B cell (primary cell): ENCODE data around the gene RAI1. TPM values are rescaled to one million over a fixed set of nuclear protein-coding genes. Genes with fewer than 3 reads are reported as not detected.

Experiments
- ATAC-seq: fragments of 200-7000 bp; cut with Tn5 transposase; one replicate; pipeline ENCODE4 v1.10.0; 2021; ENCODE audit warnings: low read depth, mild to moderate bottlenecking, moderate number of reproducible peaks, moderate library complexity
- CTCF ChIA-PET: fragments of 350-600 bp; sonication (Branson Sonifier 250); formaldehyde crosslinking; loops from one replicate; lab custom pipeline; 2021; ENCODE audit warnings: antibody characterized with exemption, inconsistent platforms; lab: Charles Lee
- POLR2A ChIA-PET: fragments of 350-600 bp; sonication (Branson Sonifier 250); formaldehyde crosslinking; loops from one replicate; lab custom pipeline; 2021; ENCODE audit warnings: antibody characterized with exemption; lab: Charles Lee
- DNase-seq: peaks from one replicate; pipeline ENCODE4 v3.0.0; 2013
- H2AFZ ChIP-seq: 2 replicates; pipeline ENCODE4 v1.6.1; 2012; ENCODE audit warnings: mild to moderate bottlenecking, low read depth, low read length; ENCODE audit not compliant: insufficient read depth, poor library complexity, severe bottlenecking
- H3K27ac ChIP-seq, 2 donors: 1 replicate in 1 of 2; 2 replicates in 1 of 2; pipeline ENCODE4 v1.5.1; 2012 to 2013; ENCODE audit warnings: low read length in 2 of 2, mild to moderate bottlenecking in 2 of 2, moderate library complexity in 1 of 2
- H3K27me3 ChIP-seq, 4 experiments: fragments of 200-600 bp in 1 of 4; sonication (generic) in 1 of 4; replicated peaks in 1 of 4; 1 replicate in 2 of 4; 2 replicates in 2 of 4; pipeline versions ENCODE4 v1.6.1 to v1.7.0; 2013 to 2016; ENCODE audit warnings: low read length in 3 of 4, mild to moderate bottlenecking in 2 of 4, mixed read lengths in 1 of 4, moderate library complexity in 1 of 4; ENCODE audit not compliant: insufficient read depth in 4 of 4, control insufficient read depth in 3 of 4; ENCODE audit errors: control extremely low read depth in 1 of 4
- H3K36me3 ChIP-seq, 2 experiments: replicated peaks in 1 of 2; 1 replicate in 1 of 2; 2 replicates in 1 of 2; pipeline versions ENCODE4 v1.6.1 to v1.7.1; 2013; ENCODE audit warnings: low read length in 1 of 2; ENCODE audit not compliant: insufficient read depth in 2 of 2, control insufficient read depth in 1 of 2; ENCODE audit errors: control extremely low read depth in 1 of 2, extremely low read depth in 1 of 2
- H3K4me1 ChIP-seq, 2 donors: fragments of 200-600 bp in 1 of 2; sonication (generic) in 1 of 2; 1 replicate in 1 of 2; 2 replicates in 1 of 2; pipeline versions ENCODE4 v1.5.1 to v1.6.1; 2013 to 2017; ENCODE audit warnings: low read length in 2 of 2; ENCODE audit not compliant: control insufficient read depth in 2 of 2, insufficient read depth in 2 of 2
- H3K4me2 ChIP-seq: replicated peaks from 2 replicates; pipeline ENCODE3; 2012; ENCODE audit warnings: mild to moderate bottlenecking, low read depth, low read length; ENCODE audit not compliant: poor library complexity, severe bottlenecking
- H3K4me3 ChIP-seq, 5 experiments: fragments of 200-600 bp in 1 of 5; sonication (generic) in 1 of 5; 1 replicate in 3 of 5; 2 replicates in 2 of 5; pipeline versions ENCODE4 v1.5.1 to v1.7.0; 2011 to 2016; ENCODE audit warnings: low read length in 4 of 5, mild to moderate bottlenecking in 4 of 5, low read depth in 2 of 5, control low read depth in 1 of 5, moderate library complexity in 1 of 5; ENCODE audit not compliant: insufficient read depth in 1 of 5; ENCODE audit errors: control extremely low read depth in 1 of 5, extremely low read depth in 1 of 5
- H3K79me2 ChIP-seq: fragments of 200-600 bp; sonication (generic); one replicate; pipeline ENCODE4 v1.6.0; 2016; ENCODE audit warnings: low read length; ENCODE audit not compliant: control insufficient read depth, insufficient read depth
- H3K9ac ChIP-seq: fragments of 200-600 bp; sonication (generic); 2 replicates; pipeline ENCODE4 v1.6.1; 2017; ENCODE audit warnings: mild to moderate bottlenecking, low read length, moderate library complexity
- H3K9me3 ChIP-seq, 3 donors: one replicate each; pipeline versions ENCODE4 v1.6.1 to v1.7.1; 2013; ENCODE audit warnings: low read length in 2 of 3; ENCODE audit not compliant: control insufficient read depth in 2 of 3, insufficient read depth in 1 of 3; ENCODE audit errors: control extremely low read depth in 1 of 3
- H4K20me1 ChIP-seq: 2 replicates; pipeline ENCODE4 v1.6.0; 2012; ENCODE audit warnings: mild to moderate bottlenecking, low read length; ENCODE audit not compliant: insufficient read depth, control insufficient read depth, poor library complexity, severe bottlenecking
- H3K27ac Mint-ChIP-seq: one replicate; pipeline ENCODE4 v1.8.0; 2021; ENCODE audit warnings: mixed read lengths
- H3K27me3 Mint-ChIP-seq: one replicate; pipeline ENCODE4 v1.8.0; 2021; ENCODE audit warnings: mixed read lengths
- H3K4me1 Mint-ChIP-seq: one replicate; pipeline ENCODE4 v1.8.0; 2021; ENCODE audit warnings: mixed read lengths
- H3K4me3 Mint-ChIP-seq: one replicate; pipeline ENCODE4 v1.8.0; 2021; ENCODE audit warnings: mixed read lengths
- H3K9me3 Mint-ChIP-seq: one replicate; pipeline ENCODE4 v1.8.0; 2022; ENCODE audit warnings: mixed read lengths; ENCODE audit not compliant: insufficient read depth
- EZH2 ChIP-seq: IDR thresholded peaks from 2 replicates; pipeline ENCODE4 v1.6.1; 2012; ENCODE audit warnings: borderline replicate concordance, low read depth, mild to moderate bottlenecking, moderate library complexity, low read length; ENCODE audit not compliant: insufficient read depth, poor library complexity, severe bottlenecking
- WGBS: methylation state at CpG from one replicate; pipeline ENCODE4 v1.1.5; 2013; ENCODE audit warnings: missing lambda C conversion rate; ENCODE audit not compliant: insufficient coverage; 5-methylcytosine and 5-hydroxymethylcytosine counted together
- intact Hi-C: fragments of 100-400 bp; cut with micrococcal nuclease; formaldehyde crosslinking; loops from one replicate; pipeline ENCODE4 v1.10.0; 2022
- polyA plus RNA-seq: library from polyadenylated mRNA; depleted of rRNA; stranded (reverse); fragments of >200 nt; gene quantifications from 2 replicates; pipeline ENCODE4 v1.2.3, GENCODE V29; 2012
- total RNA-seq, 2 donors: library from RNA; stranded (reverse); fragments of 120-200 nt in 1 of 2; gene quantifications; 1 replicate in 1 of 2; 2 replicates in 1 of 2; pipeline versions ENCODE4 v1.2.3 to v1.2.4, GENCODE V29; 2013 to 2022
- TF ChIP-seq, protein P1 (sequence below): fragments of 200-600 bp; IDR thresholded peaks from one replicate; pipeline ENCODE4 v1.8.0; 2022; ENCODE audit warnings: antibody characterized with exemption, mild to moderate bottlenecking

The RAI1 gene
- total and polyA plus RNA-seq, 2 donors (not counting 1 experiment from before 2014, with no cell fraction given) = 4.7 to 34.0 TPM

DNA sequence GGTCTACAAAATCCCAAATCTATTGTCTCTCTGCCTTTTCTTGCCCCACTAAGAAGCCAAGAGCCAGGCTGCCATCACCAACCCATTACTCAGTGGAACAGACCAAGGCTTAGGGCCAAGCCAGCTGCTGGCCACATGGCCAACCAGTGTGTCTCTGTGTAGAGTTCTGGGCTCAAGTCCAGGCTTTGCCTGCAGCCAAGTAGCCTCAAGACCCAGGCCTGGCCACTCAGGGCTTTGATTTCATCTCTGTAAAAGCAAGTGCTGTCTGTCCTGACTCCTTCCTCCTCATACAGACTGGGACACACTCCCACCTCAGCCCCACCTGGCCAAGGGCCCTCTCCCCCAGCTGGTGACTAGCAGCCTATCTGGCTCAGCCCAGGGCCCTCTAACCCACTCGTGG is 140.9 kb downstream of the RAI1 start:
- WGBS = 86% methylated on average over 1 of the region's 1 CpG
- Histone ChIP-seq H3K4me2 (peak overlapping the region; percentile 96), H2AFZ (no peak overlapping the region), H3K4me3 (no peak overlapping the region), H3K27ac (no peak overlapping the region), H4K20me1 (peaks cover 74% of the 10 kb centered on the region), H3K79me2 (peaks cover 41% of the 10 kb centered on the region), H3K4me1 (peaks cover 28 to 41% of the 10 kb centered on the region in 2 donors), H3K36me3 (peaks cover 0 to 18% of the 10 kb centered on the region in 2 experiments), H3K27me3 (no peaks in the 10 kb centered on the region), H3K9me3 (no peaks in the 10 kb centered on the region), H3K9ac (no peak overlapping the region)
- H3K27me3 Mint-ChIP-seq = no peaks in the 10 kb centered on the region
- POLR2A ChIA-PET = no interaction called here
- peaks cover 50% of the 10 kb centered on the region for H3K4me1 Mint-ChIP-seq
- no peak for ATAC-seq
- no peak for TF ChIP-seq EZH2
- CTCF ChIA-PET = interaction anchor here (1.1 to 3.0 kb wide), 2 partner anchors 10 to 14 kb away, joined by 3 to 19 read pairs; no protein-coding TSS in a partner anchor
- H3K4me3 Mint-ChIP-seq = no peak overlapping the region
- DNase-seq = no peak
- no peak overlapping the region for H3K27ac Mint-ChIP-seq
- intact Hi-C loops = no loop called here
- H3K9me3 Mint-ChIP-seq = no peaks in the 10 kb centered on the region

DNA sequence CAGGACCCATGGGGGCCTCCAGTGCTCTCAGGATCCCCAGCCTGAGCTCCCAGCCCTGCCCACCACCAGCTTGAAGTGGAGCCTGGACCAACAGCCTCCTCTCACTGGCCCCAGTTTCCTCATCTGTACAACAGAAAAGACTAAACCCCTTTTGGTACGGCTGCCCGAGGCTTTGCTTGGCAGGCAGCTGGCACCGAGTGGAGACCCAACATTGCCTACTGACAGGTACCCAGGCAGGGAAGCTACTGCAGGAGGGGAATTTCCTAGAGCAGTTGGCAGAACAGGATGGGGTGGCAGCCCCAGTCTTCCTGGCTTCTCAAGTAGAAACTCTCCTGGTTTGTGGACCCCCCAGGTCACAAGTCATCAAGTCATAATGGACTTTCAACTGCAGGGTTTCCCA is 141.4 kb downstream of the RAI1 start:
- Histone ChIP-seq H4K20me1 (peaks cover 78% of the 10 kb centered on the region), H3K36me3 (peaks cover 0 to 21% of the 10 kb centered on the region in 2 experiments), H2AFZ (no peak overlapping the region), H3K4me2 (peak overlapping the region; percentile 96), H3K27ac (no peak overlapping the region), H3K9me3 (no peaks in the 10 kb centered on the region), H3K27me3 (no peaks in the 10 kb centered on the region), H3K4me1 (peaks cover 28 to 41% of the 10 kb centered on the region in 2 donors), H3K9ac (no peak overlapping the region), H3K4me3 (no peak overlapping the region), H3K79me2 (peaks cover 41% of the 10 kb centered on the region)
- Mint-ChIP-seq H3K4me1 (peaks cover 50% of the 10 kb centered on the region), H3K27ac (no peak overlapping the region), H3K9me3 (no peaks in the 10 kb centered on the region), H3K27me3 (no peaks in the 10 kb centered on the region), H3K4me3 (peak overlapping the region; percentile 70)
- POLR2A ChIA-PET = no interaction called here
- TF ChIP-seq EZH2 = no peak
- TF ChIP-seq, protein P1, sequence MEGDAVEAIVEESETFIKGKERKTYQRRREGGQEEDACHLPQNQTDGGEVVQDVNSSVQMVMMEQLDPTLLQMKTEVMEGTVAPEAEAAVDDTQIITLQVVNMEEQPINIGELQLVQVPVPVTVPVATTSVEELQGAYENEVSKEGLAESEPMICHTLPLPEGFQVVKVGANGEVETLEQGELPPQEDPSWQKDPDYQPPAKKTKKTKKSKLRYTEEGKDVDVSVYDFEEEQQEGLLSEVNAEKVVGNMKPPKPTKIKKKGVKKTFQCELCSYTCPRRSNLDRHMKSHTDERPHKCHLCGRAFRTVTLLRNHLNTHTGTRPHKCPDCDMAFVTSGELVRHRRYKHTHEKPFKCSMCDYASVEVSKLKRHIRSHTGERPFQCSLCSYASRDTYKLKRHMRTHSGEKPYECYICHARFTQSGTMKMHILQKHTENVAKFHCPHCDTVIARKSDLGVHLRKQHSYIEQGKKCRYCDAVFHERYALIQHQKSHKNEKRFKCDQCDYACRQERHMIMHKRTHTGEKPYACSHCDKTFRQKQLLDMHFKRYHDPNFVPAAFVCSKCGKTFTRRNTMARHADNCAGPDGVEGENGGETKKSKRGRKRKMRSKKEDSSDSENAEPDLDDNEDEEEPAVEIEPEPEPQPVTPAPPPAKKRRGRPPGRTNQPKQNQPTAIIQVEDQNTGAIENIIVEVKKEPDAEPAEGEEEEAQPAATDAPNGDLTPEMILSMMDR = no peak
- DNase-seq (no peak), ATAC-seq (no peak)
- 74% methylated on average over 3 of the region's 3 CpGs for WGBS
- CTCF ChIA-PET = interaction anchor here (1.1 to 3.0 kb wide), 2 partner anchors 10 to 14 kb away, joined by 3 to 19 read pairs; no protein-coding TSS in a partner anchor
- intact Hi-C loops = loop anchor here (1.0 kb wide), 4 partner anchors 14 to 150 kb away; partner anchors contain the start of genes DRC3, SREBF1 and TOM1L2
